Fibroblast of lung (primary cell): ENCODE results near the gene STXBP6.

Experiments
- EZH2 ChIP-seq: IDR thresholded peaks from 2 replicates; pipeline ENCODE4 v1.5.1; 2012; ENCODE audit warnings: low read length, control low read depth, mild to moderate bottlenecking; ENCODE audit errors: missing control alignments
- TF ChIP-seq, protein P1 (sequence below), 2 donors: IDR thresholded peaks in 1 of 2; conservative IDR thresholded peaks in 1 of 2; 1 replicate in 1 of 2; 2 replicates in 1 of 2; pipeline ENCODE4 v1.5.1; 2011 to 2012; ENCODE audit warnings: low read length in 2 of 2, control low read depth in 1 of 2, inconsistent platforms in 1 of 2, low read depth in 1 of 2, mild to moderate bottlenecking in 1 of 2

DNA sequence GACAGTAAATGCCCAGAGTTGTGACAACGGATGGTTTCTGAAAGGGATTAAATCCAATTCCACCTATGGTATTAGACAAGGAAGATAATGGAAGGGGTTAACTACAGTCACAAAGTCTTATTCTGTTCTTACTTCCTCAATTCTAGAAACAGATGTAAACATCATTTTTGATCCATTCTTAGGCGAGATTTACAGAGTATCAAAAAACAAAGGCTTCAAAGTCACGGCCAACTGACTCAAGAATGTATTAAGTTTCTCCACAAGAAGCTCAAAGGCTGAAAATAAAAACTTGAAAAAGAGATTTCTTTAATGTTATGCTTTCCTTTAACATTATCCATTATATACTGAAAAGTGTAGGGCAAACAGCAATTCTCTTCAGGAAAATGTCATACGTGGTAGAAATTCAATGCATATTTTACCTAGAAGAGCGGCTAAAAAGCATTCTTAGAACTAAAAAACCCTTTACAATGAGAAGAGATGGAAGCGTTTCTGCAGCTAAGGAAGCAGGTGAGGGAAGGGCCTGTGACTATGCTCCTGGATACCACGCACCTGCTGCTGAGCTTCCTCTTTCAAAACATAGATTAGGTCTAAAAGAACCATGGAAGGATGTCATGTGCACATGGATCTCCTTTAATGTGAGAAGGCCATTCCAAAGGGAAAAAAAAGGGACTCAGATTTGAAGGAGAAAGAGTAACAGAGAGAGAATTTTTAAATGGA is 185.8 kb downstream of the STXBP6 start:
- TF ChIP-seq, protein P1, sequence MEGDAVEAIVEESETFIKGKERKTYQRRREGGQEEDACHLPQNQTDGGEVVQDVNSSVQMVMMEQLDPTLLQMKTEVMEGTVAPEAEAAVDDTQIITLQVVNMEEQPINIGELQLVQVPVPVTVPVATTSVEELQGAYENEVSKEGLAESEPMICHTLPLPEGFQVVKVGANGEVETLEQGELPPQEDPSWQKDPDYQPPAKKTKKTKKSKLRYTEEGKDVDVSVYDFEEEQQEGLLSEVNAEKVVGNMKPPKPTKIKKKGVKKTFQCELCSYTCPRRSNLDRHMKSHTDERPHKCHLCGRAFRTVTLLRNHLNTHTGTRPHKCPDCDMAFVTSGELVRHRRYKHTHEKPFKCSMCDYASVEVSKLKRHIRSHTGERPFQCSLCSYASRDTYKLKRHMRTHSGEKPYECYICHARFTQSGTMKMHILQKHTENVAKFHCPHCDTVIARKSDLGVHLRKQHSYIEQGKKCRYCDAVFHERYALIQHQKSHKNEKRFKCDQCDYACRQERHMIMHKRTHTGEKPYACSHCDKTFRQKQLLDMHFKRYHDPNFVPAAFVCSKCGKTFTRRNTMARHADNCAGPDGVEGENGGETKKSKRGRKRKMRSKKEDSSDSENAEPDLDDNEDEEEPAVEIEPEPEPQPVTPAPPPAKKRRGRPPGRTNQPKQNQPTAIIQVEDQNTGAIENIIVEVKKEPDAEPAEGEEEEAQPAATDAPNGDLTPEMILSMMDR (conservative IDR thresholded peaks at IDR 0.05 in 1 of 2, IDR thresholded peaks at IDR 0.05 in 1 of 2; ENCODE audit: low read depth in 1 of 2, low read length in 2 of 2) = no peak
- TF ChIP-seq EZH2 = no peak
